ENCODE data around the gene TFPI.
A peak's percentile ranks its signal among the peaks of the same experiment; 100 is the strongest.
"Not testable (repeated sequence)": the region's sequence is repeated elsewhere in the genome, so short reads cannot be mapped to it uniquely, and the experiment has no call there.

TFPI gene

GRCh38 chr2:187565618-187566017, 11.4 kb upstream of the TFPI start:
- POLR2A ChIA-PET; H3K27me3 ChIP-seq (replicated peaks in 2 of 5; ENCODE audit: control insufficient read depth in 4 of 5, insufficient read depth in 5 of 5, low read length in 4 of 5); CTCF ChIA-PET; H3K4me3 ChIP-seq (ENCODE audit: control insufficient read depth in 1 of 7, extremely low read depth in 1 of 7, insufficient read depth in 4 of 7, low read depth in 2 of 7, low read length in 6 of 7); H3K36me3 ChIP-seq (ENCODE audit: control insufficient read depth in 4 of 4, insufficient read depth in 4 of 4, low read length in 3 of 4); H3K9me3 ChIP-seq (ENCODE audit: control extremely low read depth in 1 of 5, control insufficient read depth in 4 of 5, insufficient read depth in 2 of 5, low read depth in 1 of 5, low read length in 4 of 5); DNase-seq; H3K27ac ChIP-seq (ENCODE audit: insufficient read depth in 1 of 2, low read depth in 1 of 2, low read length in 2 of 2, poor library complexity in 1 of 2, severe bottlenecking in 2 of 2); H3K4me1 ChIP-seq (ENCODE audit: control extremely low read depth in 1 of 4, control insufficient read depth in 4 of 4, insufficient read depth in 4 of 4, low read length in 3 of 4): not testable (repeated sequence)
- WGBS (ENCODE audit: insufficient coverage): 98% methylated on average over 8 of the region's 11 CpGs

DNA sequence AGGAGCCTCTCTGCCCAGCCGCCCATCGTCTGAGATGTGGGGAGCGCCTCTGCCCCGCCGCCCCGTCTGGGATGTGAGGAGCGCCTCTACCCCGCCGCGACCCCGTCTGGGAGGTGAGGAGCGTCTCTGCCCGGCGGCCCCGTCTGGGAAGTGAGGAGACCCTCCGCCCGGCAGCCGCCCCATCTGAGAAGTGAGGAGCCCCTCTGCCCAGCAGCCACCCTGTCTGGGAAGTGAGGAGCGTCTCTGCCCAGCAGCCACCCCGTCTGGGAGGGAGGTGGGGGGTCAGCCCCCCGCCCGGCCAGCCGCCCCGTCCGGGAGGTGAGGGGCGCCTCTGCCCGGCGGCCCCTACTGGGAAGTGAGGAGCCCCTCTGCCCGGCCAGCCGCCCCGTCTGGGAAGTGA, 2.3 kb upstream of the TFPI start:
- H3K36me3 ChIP-seq (ENCODE audit: control insufficient read depth in 4 of 4, insufficient read depth in 4 of 4, low read length in 3 of 4); H3K9me3 ChIP-seq (ENCODE audit: control extremely low read depth in 1 of 5, control insufficient read depth in 4 of 5, insufficient read depth in 2 of 5, low read depth in 1 of 5, low read length in 4 of 5); DNase-seq; CTCF ChIA-PET; POLR2A ChIA-PET; H3K27ac ChIP-seq (ENCODE audit: insufficient read depth in 1 of 2, low read depth in 1 of 2, low read length in 2 of 2, poor library complexity in 1 of 2, severe bottlenecking in 2 of 2); H3K4me3 ChIP-seq (ENCODE audit: control insufficient read depth in 1 of 7, extremely low read depth in 1 of 7, insufficient read depth in 4 of 7, low read depth in 2 of 7, low read length in 6 of 7); H3K27me3 ChIP-seq (replicated peaks in 2 of 5; ENCODE audit: control insufficient read depth in 4 of 5, insufficient read depth in 5 of 5, low read length in 4 of 5): not testable (repeated sequence)
- H3K4me1 ChIP-seq (ENCODE audit: control extremely low read depth in 1 of 4, control insufficient read depth in 4 of 4, insufficient read depth in 4 of 4, low read length in 3 of 4): peaks cover 3 to 27% (median 9%) of the 10 kb centered on the region in 4 experiments
- 95% methylated on average over 16 of the region's 31 CpGs for WGBS (ENCODE audit: insufficient coverage)

- Histone ChIP-seq H3K4me3 (ENCODE audit: control insufficient read depth in 1 of 7, extremely low read depth in 1 of 7, insufficient read depth in 4 of 7, low read depth in 2 of 7, low read length in 6 of 7) (peak overlapping the region in 6 of 7 experiments; percentile 75 to 100 (median 94)), H3K9me3 (ENCODE audit: control extremely low read depth in 1 of 5, control insufficient read depth in 4 of 5, insufficient read depth in 2 of 5, low read depth in 1 of 5, low read length in 4 of 5) (no peaks in the 10 kb centered on the region), H3K4me1 (ENCODE audit: control extremely low read depth in 1 of 4, control insufficient read depth in 4 of 4, insufficient read depth in 4 of 4, low read length in 3 of 4) (peaks cover 7 to 44% (median 12%) of the 10 kb centered on the region in 4 experiments), H3K27me3 (replicated peaks in 2 of 5; ENCODE audit: control insufficient read depth in 4 of 5, insufficient read depth in 5 of 5, low read length in 4 of 5) (no peaks in the 10 kb centered on the region), H3K27ac (ENCODE audit: insufficient read depth in 1 of 2, low read depth in 1 of 2, low read length in 2 of 2, poor library complexity in 1 of 2, severe bottlenecking in 2 of 2) (peak overlapping the region; percentile 97 to 98), H3K36me3 (ENCODE audit: control insufficient read depth in 4 of 4, insufficient read depth in 4 of 4, low read length in 3 of 4) (peaks cover 0 to 2% (median 0%) of the 10 kb centered on the region in 4 experiments)
- CTCF ChIA-PET: interaction anchor here (1.1 to 2.5 kb wide), 4 partner anchors 9 to 55 kb away, joined by 3 to 13 read pairs (median 4); no protein-coding TSS in a partner anchor
- WGBS (ENCODE audit: insufficient coverage): no CpG with 5 or more reads among the region's 2 CpGs
- DNase-seq: no peak
- POLR2A ChIA-PET: interaction anchor here (1.2 kb wide), 2 partner anchors 23 to 52 kb away, joined by 3 to 5 read pairs; no protein-coding TSS in a partner anchor
These were observed 458 bp upstream of the TFPI start for GRCh38 chr2:187554704-187555082.

- Histone ChIP-seq H3K4me3 (ENCODE audit: control insufficient read depth in 1 of 7, extremely low read depth in 1 of 7, insufficient read depth in 4 of 7, low read depth in 2 of 7, low read length in 6 of 7) (peak overlapping the region in 6 of 7 experiments; percentile 66 to 100 (median 94)), H3K4me1 (ENCODE audit: control extremely low read depth in 1 of 4, control insufficient read depth in 4 of 4, insufficient read depth in 4 of 4, low read length in 3 of 4) (peaks cover 7 to 56% (median 12%) of the 10 kb centered on the region in 4 experiments), H3K27me3 (replicated peaks in 2 of 5; ENCODE audit: control insufficient read depth in 4 of 5, insufficient read depth in 5 of 5, low read length in 4 of 5) (no peaks in the 10 kb centered on the region), H3K27ac (ENCODE audit: insufficient read depth in 1 of 2, low read depth in 1 of 2, low read length in 2 of 2, poor library complexity in 1 of 2, severe bottlenecking in 2 of 2) (peak overlapping the region; percentile 97 to 98), H3K36me3 (ENCODE audit: control insufficient read depth in 4 of 4, insufficient read depth in 4 of 4, low read length in 3 of 4) (peaks cover 0 to 2% (median 0%) of the 10 kb centered on the region in 4 experiments), H3K9me3 (ENCODE audit: control extremely low read depth in 1 of 5, control insufficient read depth in 4 of 5, insufficient read depth in 2 of 5, low read depth in 1 of 5, low read length in 4 of 5) (no peaks in the 10 kb centered on the region)
- ChIA-PET POLR2A (no interaction called here), CTCF (no interaction called here)
- WGBS (ENCODE audit: insufficient coverage): no CpG with 5 or more reads among the region's 2 CpGs
- DNase-seq: peak; percentile 17 to 71 (median 60)
These were observed 1.2 kb downstream of the TFPI start for GRCh38 chr2:187552828-187553681.

GRCh38 chr2:187552381-187552780, 1.9 kb downstream of the TFPI start:
- CTCF ChIA-PET: no interaction called here
- no peak for DNase-seq
- POLR2A ChIA-PET: no interaction called here
- no peaks in the 10 kb centered on the region for H3K9me3 ChIP-seq (ENCODE audit: control extremely low read depth in 1 of 5, control insufficient read depth in 4 of 5, insufficient read depth in 2 of 5, low read depth in 1 of 5, low read length in 4 of 5)
- H3K36me3 ChIP-seq (ENCODE audit: control insufficient read depth in 4 of 4, insufficient read depth in 4 of 4, low read length in 3 of 4): peaks cover 0 to 2% (median 0%) of the 10 kb centered on the region in 4 experiments
- peaks cover 7 to 60% (median 14%) of the 10 kb centered on the region in 4 experiments for H3K4me1 ChIP-seq (ENCODE audit: control extremely low read depth in 1 of 4, control insufficient read depth in 4 of 4, insufficient read depth in 4 of 4, low read length in 3 of 4)
- peak overlapping the region; percentile 97 to 98 for H3K27ac ChIP-seq (ENCODE audit: insufficient read depth in 1 of 2, low read depth in 1 of 2, low read length in 2 of 2, poor library complexity in 1 of 2, severe bottlenecking in 2 of 2)
- no peaks in the 10 kb centered on the region for H3K27me3 ChIP-seq (replicated peaks in 2 of 5; ENCODE audit: control insufficient read depth in 4 of 5, insufficient read depth in 5 of 5, low read length in 4 of 5)
- peak overlapping the region in 5 of 7 experiments; percentile 75 to 100 (median 98) for H3K4me3 ChIP-seq (ENCODE audit: control insufficient read depth in 1 of 7, extremely low read depth in 1 of 7, insufficient read depth in 4 of 7, low read depth in 2 of 7, low read length in 6 of 7)

DNA sequence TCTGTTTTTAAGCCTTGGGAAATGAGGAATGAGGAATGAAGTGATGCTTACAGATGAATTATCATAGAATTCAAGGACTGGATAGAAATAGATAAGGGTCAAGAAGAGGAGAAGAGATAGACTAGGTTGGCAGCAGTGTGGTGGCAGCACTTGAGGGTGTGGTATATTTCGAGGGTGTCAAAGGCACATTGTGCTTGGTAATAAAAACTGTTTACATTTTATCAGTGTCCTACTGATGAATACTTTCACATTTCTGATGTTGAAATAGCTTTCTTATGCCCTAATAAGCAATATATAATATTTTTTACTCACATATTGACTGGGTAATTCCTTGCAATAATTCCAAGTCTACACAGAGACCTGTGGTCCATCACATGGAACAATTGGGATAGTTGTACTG, 3.4 kb downstream of the TFPI start:
- no peaks in the 10 kb centered on the region for H3K9me3 ChIP-seq (ENCODE audit: control extremely low read depth in 1 of 5, control insufficient read depth in 4 of 5, insufficient read depth in 2 of 5, low read depth in 1 of 5, low read length in 4 of 5)
- no CpG with 5 or more reads among the region's 1 CpG for WGBS (ENCODE audit: insufficient coverage)
- POLR2A ChIA-PET: interaction anchor here (1.4 kb wide), 1 partner anchor 41 kb away, joined by 5 read pairs; no protein-coding TSS in a partner anchor
- H3K36me3 ChIP-seq (ENCODE audit: control insufficient read depth in 4 of 4, insufficient read depth in 4 of 4, low read length in 3 of 4): peaks cover 0 to 3% (median 1%) of the 10 kb centered on the region in 4 experiments
- H3K4me3 ChIP-seq (ENCODE audit: control insufficient read depth in 1 of 7, extremely low read depth in 1 of 7, insufficient read depth in 4 of 7, low read depth in 2 of 7, low read length in 6 of 7): peak overlapping the region in 2 of 7 experiments; percentile 39 to 98
- CTCF ChIA-PET: interaction anchor here (0.8 to 5.4 kb wide), 5 partner anchors 11 to 51 kb away, joined by 3 to 20 read pairs (median 6); no protein-coding TSS in a partner anchor
- DNase-seq: no peak
- H3K4me1 ChIP-seq (ENCODE audit: control extremely low read depth in 1 of 4, control insufficient read depth in 4 of 4, insufficient read depth in 4 of 4, low read length in 3 of 4): peaks cover 7 to 69% (median 17%) of the 10 kb centered on the region in 4 experiments
- no peaks in the 10 kb centered on the region for H3K27me3 ChIP-seq (replicated peaks in 2 of 5; ENCODE audit: control insufficient read depth in 4 of 5, insufficient read depth in 5 of 5, low read length in 4 of 5)
- H3K27ac ChIP-seq (ENCODE audit: insufficient read depth in 1 of 2, low read depth in 1 of 2, low read length in 2 of 2, poor library complexity in 1 of 2, severe bottlenecking in 2 of 2): no peak overlapping the region
